Stimulated activated CD4-positive, alpha-beta T cell treated with anti-CD3 and anti-CD28 coated beads, TNF-alpha, amount 100 ng/mL, for 4 hours (primary cell): ENCODE measurements around the gene PLK5.

Source experiments
- DNase-seq, 3 experiments: peaks; one replicate each; pipeline ENCODE4 v3.0.0-alpha.2; 2020; ENCODE audit warnings: low read depth in 3 of 3

The PLK5 gene

GRCh38 chr19:1555487-1556389, 31.9 kb downstream of the PLK5 start:
- DNase-seq: no peak

- no peak for DNase-seq
Measured at GRCh38 chr19:1556390-1557070, 32.7 kb downstream of the PLK5 start.

- no peak for DNase-seq
Measured at GRCh38 chr19:1558552-1558951, 34.7 kb downstream of the PLK5 start.

GRCh38 chr19:1560286-1560882, 36.5 kb downstream of the PLK5 start:
- DNase-seq: no peak

GRCh38 chr19:1561236-1561842, 37.5 kb downstream of the PLK5 start:
- no peak for DNase-seq

GRCh38 chr19:1563251-1563650, 39.4 kb downstream of the PLK5 start:
- DNase-seq: no peak

- DNase-seq: no peak
Measured at GRCh38 chr19:1566392-1567115, 42.7 kb downstream of the PLK5 start.

- DNase-seq: no peak
Measured at GRCh38 chr19:1567116-1567847, 43.4 kb downstream of the PLK5 start.

- DNase-seq: no peak
Measured at GRCh38 chr19:1567848-1568227, 44.0 kb downstream of the PLK5 start.

GRCh38 chr19:1568320-1569019, 44.6 kb downstream of the PLK5 start, which contains the start of gene MEX3D:
TSS of gene MEX3D (minus strand) at chr19:1568325. CDS start at chr19:1568058, 267 bp downstream.
- DNase-seq: peak; percentile 68 to 79 (median 74)

- no peak for DNase-seq
Measured at GRCh38 chr19:1569997-1570396, 46.1 kb downstream of the PLK5 start.

GRCh38 chr19:1570836-1571235, 47.0 kb downstream of the PLK5 start:
- no peak for DNase-seq

- DNase-seq: no peak
Measured at GRCh38 chr19:1571358-1571757, 47.5 kb downstream of the PLK5 start.

GRCh38 chr19:1572795-1573194, 48.9 kb downstream of the PLK5 start:
- DNase-seq: no peak

- DNase-seq: no peak
Measured at GRCh38 chr19:1574354-1575136, 50.7 kb downstream of the PLK5 start.

- DNase-seq: no peak
Measured at GRCh38 chr19:1575323-1576241, 51.7 kb downstream of the PLK5 start.

- no peak for DNase-seq
Measured at GRCh38 chr19:1576242-1577089, 52.6 kb downstream of the PLK5 start.
